HepG2 (cell line): ENCODE data around the gene DENND4B. TPM values are rescaled to one million over a fixed set of nuclear protein-coding genes. Genes with fewer than 3 reads are reported as not detected.

Experiments
- BCL3 ChIP-seq: sonication (generic); formaldehyde crosslinking; IDR thresholded peaks from 2 replicates; pipeline ENCODE4 v1.5.1; 2020; ENCODE audit warnings: mild to moderate bottlenecking, missing genetic modification reagents, moderate library complexity
- CHD4 ChIP-seq: fragments of 200-600 bp; sonication (generic); IDR thresholded peaks from 2 replicates; pipeline ENCODE4 v1.7.0; 2017; ENCODE audit warnings: mild to moderate bottlenecking, low read length, borderline replicate concordance
- KLF12 ChIP-seq: sonication (generic); formaldehyde crosslinking; IDR thresholded peaks from 2 replicates; pipeline ENCODE4 v1.4.0; 2020; ENCODE audit warnings: missing genetic modification reagents, borderline replicate concordance
- KLF6 ChIP-seq: IDR thresholded peaks from 2 replicates; pipeline ENCODE4 v1.8.0; 2016; ENCODE audit warnings: missing biosample characterization, missing genetic modification reagents
- MAFF ChIP-seq: IDR thresholded peaks from 2 replicates; pipeline ENCODE4 v1.6.1; 2011; ENCODE audit warnings: low read depth, low read length, improper control_type of control experiment
- MAZ ChIP-seq, 2 experiments: sonication (generic) in 1 of 2; formaldehyde crosslinking in 1 of 2; IDR thresholded peaks; 2 replicates each; pipeline versions ENCODE4 v1.5.0 to v1.6.1; 2012 to 2020; ENCODE audit warnings: low read depth in 2 of 2, mild to moderate bottlenecking in 2 of 2, borderline replicate concordance in 1 of 2, improper control_type of control experiment in 1 of 2, low read length in 1 of 2, missing genetic modification reagents in 1 of 2, moderate library complexity in 1 of 2
- MEIS1 ChIP-seq: sonication (generic); formaldehyde crosslinking; IDR thresholded peaks from 2 replicates; pipeline ENCODE4 v1.9.0; 2021; ENCODE audit warnings: mild to moderate bottlenecking, missing genetic modification reagents, moderate library complexity, borderline replicate concordance
- MTF2 ChIP-seq: sonication (generic); formaldehyde crosslinking; IDR thresholded peaks from 2 replicates; pipeline ENCODE4 v1.5.0; 2020; ENCODE audit warnings: missing genetic modification reagents, borderline replicate concordance
- NCOA2 ChIP-seq: sonication (generic); formaldehyde crosslinking; IDR thresholded peaks from 2 replicates; pipeline ENCODE4 v1.8.0; 2022; ENCODE audit warnings: inconsistent platforms
- PREB ChIP-seq: sonication (generic); formaldehyde crosslinking; IDR thresholded peaks from 2 replicates; pipeline ENCODE4 v1.4.0; 2020; ENCODE audit warnings: missing genetic modification reagents
- SNAPC2 ChIP-seq: sonication (generic); formaldehyde crosslinking; IDR thresholded peaks from 2 replicates; pipeline ENCODE4 v1.8.1; 2022; ENCODE audit warnings: mild to moderate bottlenecking, missing genetic modification reagents
- SRY ChIP-seq: sonication (generic); formaldehyde crosslinking; IDR thresholded peaks from 2 replicates; pipeline ENCODE4 v1.8.0; 2022; ENCODE audit warnings: mild to moderate bottlenecking, missing genetic modification reagents
- TEAD2 ChIP-seq: sonication (generic); formaldehyde crosslinking; IDR thresholded peaks from 2 replicates; pipeline ENCODE4 v1.9.0; 2021; ENCODE audit warnings: missing genetic modification reagents
- TIGD3 ChIP-seq: sonication (generic); formaldehyde crosslinking; IDR thresholded peaks from 2 replicates; pipeline ENCODE4 v1.5.1; 2020; ENCODE audit warnings: mild to moderate bottlenecking, missing genetic modification reagents, borderline replicate concordance
- ZBTB7A ChIP-seq: sonication (generic); formaldehyde crosslinking; IDR thresholded peaks from 2 replicates; pipeline ENCODE4 v1.8.0; 2022; ENCODE audit warnings: mild to moderate bottlenecking, missing genetic modification reagents
- ZFP82 ChIP-seq: sonication (generic); formaldehyde crosslinking; IDR thresholded peaks from 2 replicates; pipeline ENCODE4 v1.5.1; 2020; ENCODE audit warnings: mild to moderate bottlenecking, missing genetic modification reagents, borderline replicate concordance
- ZKSCAN1 ChIP-seq: fragments of 150-350 bp; IDR thresholded peaks from 2 replicates; pipeline ENCODE4 v1.6.1; 2014; ENCODE audit warnings: low read length
- ZNF235 ChIP-seq: sonication (generic); formaldehyde crosslinking; IDR thresholded peaks from 2 replicates; pipeline ENCODE4 v1.8.1; 2023; ENCODE audit warnings: mild to moderate bottlenecking, missing genetic modification reagents, borderline replicate concordance
- ZNF282 ChIP-seq: fragments of 450-650 bp; IDR thresholded peaks from 2 replicates; pipeline ENCODE4 v1.6.1; 2018; ENCODE audit not compliant: partially characterized antibody
- ZNF546 ChIP-seq: sonication (generic); formaldehyde crosslinking; conservative IDR thresholded peaks from 2 replicates; pipeline ENCODE4 v1.8.1; 2023; ENCODE audit warnings: mild to moderate bottlenecking, missing genetic modification reagents
- ZNF589 ChIP-seq: sonication (generic); formaldehyde crosslinking; conservative IDR thresholded peaks from 2 replicates; pipeline ENCODE4 v1.8.0; 2022; ENCODE audit warnings: mild to moderate bottlenecking, moderate library complexity, missing genetic modification reagents
- ZNF709 ChIP-seq: sonication (generic); formaldehyde crosslinking; IDR thresholded peaks from 2 replicates; pipeline ENCODE4 v1.5.0; 2020; ENCODE audit warnings: mild to moderate bottlenecking, missing genetic modification reagents
- polyA plus RNA-seq, 8 experiments: library from polyadenylated mRNA; depleted of rRNA in 3 of 8; stranded (reverse) in 7 of 8; unstranded in 1 of 8; fragments of >200 nt; fragmentation: Illumina TruSeq in 4 of 8; extraction: Trizol in 4 of 8; gene quantifications; 2 replicates each; pipeline versions ENCODE4 v1.2.1 to v1.2.3, GENCODE V29; 2011 to 2016; ENCODE audit warnings: low read depth in 4 of 8, missing spikeins in 1 of 8, mixed read lengths in 1 of 8; ENCODE audit not compliant: insufficient read depth in 1 of 8
- total RNA-seq, 5 experiments: library from RNA; depleted of rRNA; stranded (reverse); fragments of >200 nt; fragmentation: Illumina TruSeq; extraction: Trizol; gene quantifications; 2 replicates each; pipeline ENCODE4 v1.2.3, GENCODE V29; 2016; ENCODE audit warnings: low read depth in 1 of 5
- TF ChIP-seq, protein P1 (sequence below): sonication (generic); formaldehyde crosslinking; IDR thresholded peaks from 2 replicates; pipeline ENCODE4 v1.8.1; 2023; ENCODE audit warnings: mild to moderate bottlenecking, inconsistent platforms, moderate library complexity, missing genetic modification reagents, borderline replicate concordance

DENND4B gene
- total and polyA plus RNA-seq, 2 of the 13 experiments (the other 11 are each of a cell fraction or from before 2014, with no cell fraction given) = 15.1 to 20.3 TPM

DNA sequence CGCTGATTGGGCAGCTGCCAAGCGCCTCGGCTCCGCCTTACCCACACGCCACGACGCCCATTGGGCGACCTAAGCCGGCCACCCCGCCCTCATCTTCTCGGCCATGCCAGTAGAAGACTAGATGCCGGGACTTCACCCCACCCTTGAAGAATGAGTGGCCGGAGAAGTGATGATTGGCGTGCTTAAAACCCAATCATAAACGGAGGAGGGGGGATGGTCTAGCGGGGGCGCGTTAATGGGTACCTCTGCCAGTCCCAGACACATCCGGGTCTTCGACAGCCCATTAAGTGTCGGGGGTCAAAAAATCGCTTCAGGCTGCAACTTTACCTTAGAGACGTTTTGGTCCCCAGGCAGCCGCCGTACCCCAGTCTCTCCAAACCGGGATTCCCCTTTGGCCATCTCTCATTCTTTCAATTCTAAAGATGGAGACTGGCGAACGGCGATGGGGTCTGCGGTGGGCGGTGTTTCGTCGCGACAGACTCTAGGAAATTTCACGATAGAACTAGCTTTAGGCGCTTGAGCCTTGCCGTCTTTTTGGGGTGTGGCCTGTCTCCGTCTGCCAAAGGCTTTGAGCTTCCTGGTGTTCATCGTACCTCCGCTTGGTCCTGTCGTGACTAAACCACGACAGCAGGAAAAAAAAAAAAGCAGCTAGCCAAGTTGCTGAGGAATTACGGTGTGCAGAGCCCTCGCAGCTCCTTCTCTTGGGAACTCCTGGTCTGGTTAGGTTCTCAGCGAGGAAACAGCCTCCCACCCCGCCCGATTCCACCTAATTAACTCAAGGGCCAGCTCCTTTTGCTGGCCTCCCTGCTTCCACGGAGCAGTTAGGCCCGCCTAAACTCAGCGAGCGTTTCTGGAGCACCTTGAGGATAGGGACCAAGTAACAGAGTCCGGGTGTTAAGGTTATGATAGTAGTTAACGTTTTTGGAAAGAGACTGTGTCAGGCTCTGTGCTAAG lies 23.3 kb downstream of the DENND4B start, which contains the start of gene GATAD2B (continued):
- TF ChIP-seq ZFP82 (CRISPR knock-in tag) = no peak
- no peak; the same call in 1 of the 2 replicates for TF ChIP-seq MTF2 (CRISPR knock-in tag)
- no peak for TF ChIP-seq ZNF589 (CRISPR knock-in tag)
- no peak for TF ChIP-seq ZKSCAN1
- 0 out of 2 replicates have a peak, but pooled peaks have one; percentile 48 for TF ChIP-seq SRY
- no peak for TF ChIP-seq ZNF282
- TF ChIP-seq TIGD3 = no peak
- TF ChIP-seq ZNF235 (CRISPR knock-in tag) = no peak
- TF ChIP-seq ZNF546 (CRISPR knock-in tag) = 0 out of 2 replicates have a peak, but pooled peaks have one; percentile 48
- no peak for TF ChIP-seq MEIS1
- TF ChIP-seq MAFF = no peak
- TF ChIP-seq MAZ (IDR thresholded peaks at IDR 0.05; ENCODE audit: borderline replicate concordance, low read depth, low read length) = peak; percentile 81
- peak; percentile 61 for TF ChIP-seq MAZ (CRISPR knock-in tag; IDR thresholded peaks at IDR 0.05; ENCODE audit: low read depth)
- peak; percentile 25; the same call in 1 of the 2 replicates for TF ChIP-seq ZNF709 (CRISPR knock-in tag)
- no peak for TF ChIP-seq KLF12 (CRISPR knock-in tag)
- TF ChIP-seq NCOA2 = peak; percentile 36; the same call in 1 of the 2 replicates
- TF ChIP-seq, protein P1, sequence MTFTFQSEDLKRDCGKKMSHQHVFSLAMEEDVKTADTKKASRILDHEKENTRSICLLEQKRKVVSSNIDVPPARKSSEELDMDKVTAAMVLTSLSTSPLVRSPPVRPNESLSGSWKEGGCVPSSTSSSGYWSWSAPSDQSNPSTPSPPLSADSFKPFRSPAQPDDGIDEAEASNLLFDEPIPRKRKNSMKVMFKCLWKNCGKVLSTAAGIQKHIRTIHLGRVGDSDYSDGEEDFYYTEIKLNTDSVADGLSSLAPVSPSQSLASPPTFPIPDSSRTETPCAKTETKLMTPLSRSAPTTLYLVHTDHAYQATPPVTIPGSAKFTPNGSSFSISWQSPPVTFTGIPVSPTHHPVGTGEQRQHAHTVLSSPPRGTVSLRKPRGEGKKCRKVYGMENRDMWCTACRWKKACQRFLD = no peak
- TF ChIP-seq ZBTB7A (CRISPR knock-in tag) = no peak
- no peak for TF ChIP-seq PREB (CRISPR knock-in tag)
- no peak for TF ChIP-seq BCL3 (CRISPR knock-in tag)
- no peak for TF ChIP-seq TEAD2 (CRISPR knock-in tag)
- TF ChIP-seq SNAPC2 (CRISPR knock-in tag) = no peak
- no peak for TF ChIP-seq CHD4
- TF ChIP-seq KLF6 (CRISPR knock-in tag) = no peak
